Bronchial smooth muscle cell (primary cell): Measurements from ENCODE around the gene RUNX1. TPM values are rescaled to one million over a fixed set of nuclear protein-coding genes. Genes with fewer than 3 reads are reported as not detected.

ENCODE experiments used
- total RNA-seq: library from RNA; depleted of rRNA; stranded (reverse); fragments of >200 nt; gene quantifications from 2 replicates; pipeline ENCODE4 v1.2.1, GENCODE V29; 2014

Gene RUNX1
- total RNA-seq = 8.2 and 12.8 TPM in 2 replicates

DNA sequence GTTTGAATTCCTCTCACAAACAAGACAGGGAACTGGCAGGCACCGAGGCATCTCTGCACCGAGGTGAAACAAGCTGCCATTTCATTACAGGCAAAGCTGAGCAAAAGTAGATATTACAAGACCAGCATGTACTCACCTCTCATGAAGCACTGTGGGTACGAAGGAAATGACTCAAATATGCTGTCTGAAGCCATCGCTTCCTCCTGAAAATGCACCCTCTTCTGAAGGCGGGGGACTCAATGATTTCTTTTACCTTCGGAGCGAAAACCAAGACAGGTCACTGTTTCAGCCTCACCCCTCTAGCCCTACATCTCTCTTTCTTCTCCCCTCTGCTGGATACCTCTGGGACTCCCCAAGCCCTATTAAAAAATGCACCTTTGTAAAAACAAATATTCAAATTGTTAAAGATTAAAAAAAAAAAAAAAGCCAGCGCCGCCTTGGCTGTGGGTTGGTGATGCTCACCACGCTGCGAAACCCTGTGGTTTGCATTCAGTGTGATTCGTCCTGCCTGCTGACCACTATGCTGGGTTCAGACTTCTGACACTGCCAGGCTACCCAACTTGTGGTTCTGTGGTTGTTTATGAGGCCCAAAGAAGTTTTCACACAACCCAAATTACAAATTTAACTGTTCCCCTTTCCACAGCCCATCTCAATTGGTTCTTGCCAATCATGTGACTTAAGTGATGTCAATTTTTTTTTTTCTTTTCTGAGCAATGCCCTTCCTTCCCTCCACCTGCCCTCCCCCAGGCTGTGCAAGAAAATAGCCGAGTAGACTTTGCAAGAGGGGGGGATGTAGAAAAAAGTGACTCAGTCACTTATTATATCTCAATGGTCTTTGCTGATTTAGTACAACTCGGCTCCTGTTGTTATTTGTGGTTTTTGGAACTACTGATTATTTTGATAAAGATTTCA, at the start of gene RUNX1:
Gene RUNX1, minus strand, starts transcription at position 597 of the 912 bp plus-strand sequence.

